HepG2 (cell line): ENCODE measurements around the gene ANKRD55. TPM values are rescaled to one million over a fixed set of nuclear protein-coding genes. Genes with fewer than 3 reads are reported as not detected.

Source experiments
- ATAC-seq: fragments of 200-7000 bp; cut with Tn5 transposase; 3 replicates; pipeline ENCODE4 v1.9.1; 2020; ENCODE audit warnings: mild to moderate bottlenecking, moderate library complexity
- BruUV-seq: library from RNA; stranded (reverse); fragments of 400-500 nt; replicated peaks from 2 replicates; lab custom pipeline; 2021; lab: Mats Ljungman, UMichigan
- CTCF ChIA-PET: fragments of 300-600 bp; formaldehyde crosslinking; extraction: SDS; loops from one replicate; lab custom pipeline; 2021; ENCODE audit warnings: low total read pairs, inconsistent platforms, low intra/inter-chr PET ratio; lab: Yijun Ruan, JAX
- POLR2A ChIA-PET: fragments of 350-600 bp; sonication (Branson Sonifier 250); formaldehyde crosslinking; loops from one replicate; lab custom pipeline; 2020; ENCODE audit warnings: antibody characterized with exemption, inconsistent platforms; lab: Yijun Ruan, JAX
- DNase-seq: peaks from one replicate; pipeline ENCODE4 v3.0.0-alpha.2; 2015; ENCODE audit warnings: low spot score
- FAIRE-seq: peaks from 3 replicates; lab custom pipeline; 2011; peaks lifted over from hg19 to GRCh38; lab: Jason Lieb, UNC
- H2AFZ ChIP-seq: one replicate; pipeline ENCODE4 v1.6.1; 2011; ENCODE audit warnings: low read length, inconsistent platforms
- H3K27ac ChIP-seq: fragments of 300-600 bp; 3 replicates; pipeline ENCODE4 v1.8.0; 2011; ENCODE audit warnings: mixed run types, mild to moderate bottlenecking, mixed read lengths, low read length, inconsistent platforms; ENCODE audit not compliant: insufficient read depth; ENCODE audit errors: extremely low read length
- H3K27me3 ChIP-seq, 2 experiments: fragments of 200-600 bp in 1 of 2; 2 replicates in 1 of 2; 3 replicates in 1 of 2; pipeline versions ENCODE4 v1.6.0 to v1.8.0; 2011; ENCODE audit warnings: low read length in 2 of 2, mild to moderate bottlenecking in 2 of 2, moderate library complexity in 2 of 2, inconsistent platforms in 1 of 2; ENCODE audit not compliant: insufficient read depth in 2 of 2, control insufficient read depth in 1 of 2
- H3K36me3 ChIP-seq, 2 experiments: fragments of 200-600 bp in 1 of 2; replicated peaks in 1 of 2; 2 replicates in 1 of 2; 3 replicates in 1 of 2; pipeline versions ENCODE4 v1.5.1 to v1.8.0; 2011; ENCODE audit warnings: low read length in 2 of 2, inconsistent platforms in 1 of 2; ENCODE audit not compliant: insufficient read depth in 2 of 2, control insufficient read depth in 1 of 2
- H3K4me1 ChIP-seq: 2 replicates; pipeline ENCODE4 v1.5.1; 2012; ENCODE audit warnings: low read length, inconsistent platforms; ENCODE audit not compliant: insufficient read depth
- H3K4me2 ChIP-seq: 2 replicates; pipeline ENCODE4 v1.6.0; 2011; ENCODE audit warnings: low read depth, low read length, inconsistent platforms
- H3K4me3 ChIP-seq, 3 experiments: fragments of 200-600 bp in 1 of 3; sonication (generic), shearing (Covaris generic) in 1 of 3; replicated peaks in 1 of 3; 2 replicates each; pipeline ENCODE4 v1.5.1; 2011 to 2016; ENCODE audit warnings: low read length in 3 of 3, inconsistent platforms in 2 of 3, low read depth in 2 of 3, mild to moderate bottlenecking in 2 of 3, control low read depth in 1 of 3, mixed read lengths in 1 of 3; ENCODE audit not compliant: insufficient read depth in 1 of 3
- H3K79me2 ChIP-seq: one replicate; pipeline ENCODE4 v1.6.1; 2011; ENCODE audit warnings: low read length, inconsistent platforms; ENCODE audit not compliant: insufficient read depth
- H3K9ac ChIP-seq: 2 replicates; pipeline ENCODE4 v1.6.0; 2011; ENCODE audit warnings: mild to moderate bottlenecking, low read depth, low read length, inconsistent platforms; ENCODE audit not compliant: insufficient read depth
- H3K9me3 ChIP-seq: 2 replicates; pipeline ENCODE4 v1.5.1; 2012; ENCODE audit warnings: mild to moderate bottlenecking, low read length
- H4K20me1 ChIP-seq: 2 replicates; pipeline ENCODE4 v1.6.0; 2011; ENCODE audit warnings: inconsistent platforms, mild to moderate bottlenecking, low read length, moderate library complexity; ENCODE audit not compliant: insufficient read depth
- ATF5 ChIP-seq: sonication (generic); formaldehyde crosslinking; IDR thresholded peaks from 2 replicates; pipeline ENCODE4 v1.4.0; 2020; ENCODE audit warnings: mild to moderate bottlenecking, low read depth, missing genetic modification reagents
- CEBPB ChIP-seq: IDR thresholded peaks from 2 replicates; pipeline ENCODE4 v1.6.1; 2011; ENCODE audit warnings: low read depth, low read length, improper control_type of control experiment, borderline replicate concordance
- CENPT ChIP-seq: sonication (generic); formaldehyde crosslinking; IDR thresholded peaks from 2 replicates; pipeline ENCODE4 v1.8.0; 2022; ENCODE audit warnings: low read depth, mild to moderate bottlenecking, moderate library complexity, missing genetic modification reagents
- HDAC1 ChIP-seq: sonication (generic); formaldehyde crosslinking; IDR thresholded peaks from 2 replicates; pipeline ENCODE4 v1.5.1; 2020; ENCODE audit warnings: mild to moderate bottlenecking, missing genetic modification reagents
- HDAC2 ChIP-seq: sonication (generic); formaldehyde crosslinking; IDR thresholded peaks from 2 replicates; pipeline ENCODE4 v1.4.0; 2020; ENCODE audit warnings: missing genetic modification reagents
- HMGXB4 ChIP-seq, 2 experiments: sonication (generic) in 1 of 2; formaldehyde crosslinking in 1 of 2; IDR thresholded peaks; 2 replicates each; pipeline versions ENCODE4 v1.4.0 to v1.6.1; 2018 to 2020; ENCODE audit warnings: missing genetic modification reagents in 2 of 2, borderline replicate concordance in 1 of 2, low read depth in 1 of 2, mild to moderate bottlenecking in 1 of 2, missing biosample characterization in 1 of 2
- NKX3-1 ChIP-seq: sonication (generic); formaldehyde crosslinking; IDR thresholded peaks from 2 replicates; pipeline ENCODE4 v1.5.0; 2020; ENCODE audit warnings: missing genetic modification reagents
- RBM22 ChIP-seq: fragments of 200-400 bp; formaldehyde crosslinking; optimal IDR thresholded peaks from 2 replicates; pipeline ENCODE3; 2017; ENCODE audit warnings: mild to moderate bottlenecking, low read length, moderate library complexity
- SMAD3 ChIP-seq: sonication (generic); formaldehyde crosslinking; IDR thresholded peaks from 2 replicates; pipeline ENCODE4 v1.4.0; 2020; ENCODE audit warnings: missing genetic modification reagents
- THAP9 ChIP-seq: sonication (generic); formaldehyde crosslinking; IDR thresholded peaks from 2 replicates; pipeline ENCODE4; 2020; ENCODE audit warnings: missing genetic modification reagents, mild to moderate bottlenecking, borderline replicate concordance
- TOE1 ChIP-seq: sonication (generic); formaldehyde crosslinking; IDR thresholded peaks from 2 replicates; pipeline ENCODE4 v1.4.0; 2020; ENCODE audit warnings: mild to moderate bottlenecking, missing genetic modification reagents
- ZBTB42 ChIP-seq: sonication (generic); formaldehyde crosslinking; IDR thresholded peaks from 2 replicates; pipeline ENCODE4 v1.5.0; 2020; ENCODE audit warnings: mild to moderate bottlenecking, missing genetic modification reagents
- ZNF530 ChIP-seq: sonication (generic); formaldehyde crosslinking; IDR thresholded peaks from 2 replicates; pipeline ENCODE4 v1.5.0; 2020; ENCODE audit warnings: low read depth, mild to moderate bottlenecking, missing genetic modification reagents
- WGBS: methylation state at CpG from one replicate; pipeline ENCODE4 v1.1.6; 2017; ENCODE audit warnings: low lambda C conversion rate; 5-methylcytosine and 5-hydroxymethylcytosine counted together
- in situ Hi-C: cut with HindIII; loops from 2 replicates; pipeline ENCODE4 v1.10.0; 2017; ENCODE audit warnings: low pct_unique_long_range_greater_than_20kb; ENCODE audit not compliant: extremely low pct_ligation_motif_present
- intact Hi-C: fragments of 100-400 bp; cut with micrococcal nuclease; formaldehyde crosslinking; loops from one replicate; pipeline ENCODE4 v1.10.0; 2022; ENCODE audit not compliant: unreplicated experiment
- polyA plus RNA-seq, 8 experiments: library from polyadenylated mRNA; depleted of rRNA in 3 of 8; stranded (reverse) in 7 of 8; unstranded in 1 of 8; fragments of >200 nt; fragmentation: Illumina TruSeq in 4 of 8; extraction: Trizol in 4 of 8; gene quantifications; 2 replicates each; pipeline versions ENCODE4 v1.2.1 to v1.2.3, GENCODE V29; 2011 to 2016; ENCODE audit warnings: low read depth in 4 of 8, missing spikeins in 1 of 8, mixed read lengths in 1 of 8; ENCODE audit not compliant: insufficient read depth in 1 of 8
- total RNA-seq, 5 experiments: library from RNA; depleted of rRNA; stranded (reverse); fragments of >200 nt; fragmentation: Illumina TruSeq; extraction: Trizol; gene quantifications; 2 replicates each; pipeline ENCODE4 v1.2.3, GENCODE V29; 2016; ENCODE audit warnings: low read depth in 1 of 5

Gene ANKRD55
- total and polyA plus RNA-seq, 2 of the 13 experiments (the other 11 are each of a cell fraction or from before 2014, with no cell fraction given) = 0.11 to 0.28 TPM

- no peak for DNase-seq
- Histone ChIP-seq H3K79me2 (no peaks in the 10 kb centered on the region), H2AFZ (no peak overlapping the region), H3K4me2 (no peak overlapping the region), H4K20me1 (no peaks in the 10 kb centered on the region), H3K27me3 (0 out of 5 replicates have a peak, but pooled peaks cover 0 to 3% of the 10 kb centered on the region in 2 experiments), H3K9ac (no peak overlapping the region), H3K9me3 (0 out of 2 replicates have a peak, but pooled peaks cover 4% of the 10 kb centered on the region), H3K36me3 (no peaks in the 10 kb centered on the region), H3K4me1 (no peaks in the 10 kb centered on the region), H3K27ac (no peak overlapping the region), H3K4me3 (no peak overlapping the region)
- TF ChIP-seq CENPT (CRISPR knock-in tag) = no peak
- TF ChIP-seq CEBPB = 0 out of 2 replicates have a peak, but pooled peaks have one; percentile 4
- 31% methylated on average over 4 of the region's 4 CpGs for WGBS
- BruUV-seq = no TSS peak
- intact Hi-C loops (no loop called here), in situ Hi-C loops (loop anchor here (25.0 kb wide), 1 partner anchor 835 kb away; no protein-coding TSS in a partner anchor)
- ChIA-PET CTCF (no interaction called here), POLR2A (no interaction called here)
- no peak for ATAC-seq
- no peak for FAIRE-seq
Measured at GRCh38 chr5:56251918-56252553, 18.9 kb upstream of the ANKRD55 start.

GRCh38 chr5:56251440-56251839 is 18.3 kb upstream of the ANKRD55 start:
- DNase-seq = no peak
- H3K4me2 ChIP-seq = no peak overlapping the region
- CTCF ChIA-PET = no interaction called here
- no peaks in the 10 kb centered on the region for H3K36me3 ChIP-seq
- no peaks in the 10 kb centered on the region for H3K79me2 ChIP-seq
- no peak for ATAC-seq
- POLR2A ChIA-PET = no interaction called here
- no peak overlapping the region for H2AFZ ChIP-seq
- no peak overlapping the region for H3K27ac ChIP-seq
- H3K4me3 ChIP-seq = no peak overlapping the region
- in situ Hi-C loops (loop anchor here (25.0 kb wide), 1 partner anchor 836 kb away; no protein-coding TSS in a partner anchor), intact Hi-C loops (no loop called here)
- H4K20me1 ChIP-seq = no peaks in the 10 kb centered on the region
- no peak for FAIRE-seq
- no peak overlapping the region for H3K9ac ChIP-seq
- 0 out of 5 replicates have a peak, but pooled peaks cover 0 to 3% of the 10 kb centered on the region in 2 experiments for H3K27me3 ChIP-seq
- BruUV-seq = no TSS peak
- H3K4me1 ChIP-seq = no peaks in the 10 kb centered on the region
- 0 out of 2 replicates have a peak, but pooled peaks cover 4% of the 10 kb centered on the region for H3K9me3 ChIP-seq
- no peak for TF ChIP-seq NKX3-1 (CRISPR knock-in tag)
- TF ChIP-seq ATF5 (CRISPR knock-in tag) = no peak
- no peak for TF ChIP-seq RBM22
- no peak for TF ChIP-seq THAP9 (CRISPR knock-in tag)
- no peak for TF ChIP-seq HMGXB4 (CRISPR knock-in tag; IDR thresholded peaks at IDR 0.05; ENCODE audit: borderline replicate concordance in 1 of 2, low read depth in 1 of 2)
- TF ChIP-seq TOE1 (CRISPR knock-in tag) = no peak
- no peak for TF ChIP-seq ZBTB42 (CRISPR knock-in tag)
- no peak for TF ChIP-seq HDAC1
- TF ChIP-seq SMAD3 (CRISPR knock-in tag) = no peak
- no peak for TF ChIP-seq ZNF530 (CRISPR knock-in tag)
- TF ChIP-seq HDAC2 (CRISPR knock-in tag) = no peak
